DOHH2 (cell line): ENCODE results near the gene CERS2.

Source experiments
- H3F3A ChIP-seq: fragments of 200-600 bp; sonication (generic), shearing (Covaris generic); 2 replicates; pipeline ENCODE4 v1.6.0; 2016; ENCODE audit warnings: antibody characterized with exemption, mild to moderate bottlenecking; ENCODE audit not compliant: control insufficient read depth, insufficient read depth
- H3K27ac ChIP-seq: fragments of 200-600 bp; sonication (generic); 2 replicates; pipeline ENCODE4 v1.5.1; 2014; ENCODE audit warnings: low read depth, mild to moderate bottlenecking, low read length, moderate library complexity
- H3K27me3 ChIP-seq: fragments of 200-600 bp; sonication (generic); 2 replicates; pipeline ENCODE4 v1.6.1; 2014; ENCODE audit warnings: mild to moderate bottlenecking, low read length, mixed read lengths; ENCODE audit not compliant: control insufficient read depth
- H3K36me3 ChIP-seq: fragments of 200-600 bp; sonication (generic); 2 replicates; pipeline ENCODE4 v1.6.1; 2014; ENCODE audit warnings: mild to moderate bottlenecking, low read length, moderate library complexity, mixed read lengths; ENCODE audit not compliant: control insufficient read depth
- H3K4me1 ChIP-seq: fragments of 200-600 bp; sonication (generic); 2 replicates; pipeline ENCODE4 v1.6.1; 2014; ENCODE audit warnings: mild to moderate bottlenecking, low read length, mixed read lengths; ENCODE audit not compliant: control insufficient read depth
- H3K4me2 ChIP-seq: fragments of 200-600 bp; sonication (generic); 2 replicates; pipeline ENCODE4 v1.6.0; 2014; ENCODE audit warnings: mild to moderate bottlenecking, low read length, moderate library complexity
- H3K4me3 ChIP-seq: fragments of 200-600 bp; sonication (generic); 2 replicates; pipeline ENCODE4 v1.5.1; 2014; ENCODE audit warnings: mild to moderate bottlenecking, low read length, mixed read lengths
- H3K79me2 ChIP-seq: fragments of 200-600 bp; sonication (generic); 2 replicates; pipeline ENCODE4 v1.6.1; 2014; ENCODE audit warnings: mild to moderate bottlenecking, low read length, mixed read lengths; ENCODE audit not compliant: control insufficient read depth
- H3K9me2 ChIP-seq: fragments of 200-600 bp; sonication (generic); replicated peaks from 2 replicates; pipeline ENCODE4 v1.6.1; 2014; ENCODE audit warnings: mild to moderate bottlenecking, low read length, mixed read lengths; ENCODE audit not compliant: control insufficient read depth
- H3K9me3 ChIP-seq: fragments of 200-600 bp; sonication (generic); 2 replicates; pipeline ENCODE4 v1.6.1; 2014; ENCODE audit warnings: antibody characterized with exemption, low read length, mixed read lengths; ENCODE audit not compliant: control insufficient read depth, insufficient read depth
- H4K20me1 ChIP-seq: fragments of 200-600 bp; sonication (generic); 2 replicates; pipeline ENCODE4 v1.6.0; 2014; ENCODE audit warnings: low read depth, mild to moderate bottlenecking, antibody characterized with exemption, low read length, moderate library complexity; ENCODE audit not compliant: control insufficient read depth, insufficient read depth
- CTCF ChIP-seq: fragments of 200-600 bp; sonication (generic); IDR thresholded peaks from one replicate; pipeline ENCODE4 v1.5.1; 2014; ENCODE audit warnings: antibody characterized with exemption, mild to moderate bottlenecking, low read depth, low read length; ENCODE audit not compliant: poor library complexity, severe bottlenecking
- EZH2phosphoT487 ChIP-seq: fragments of 200-600 bp; sonication (generic); IDR thresholded peaks from 2 replicates; pipeline ENCODE4 v1.6.1; 2017; ENCODE audit warnings: borderline replicate concordance, mild to moderate bottlenecking, antibody characterized with exemption, low read length, moderate library complexity, mixed read lengths

Gene CERS2

GRCh38 chr1:150981805-150982712 is 7.4 kb upstream of the CERS2 start, which contains the start of gene ANXA9:
TSS of gene ANXA9 (plus strand) at chr1:150982292. CDS start at chr1:150983106, 814 bp downstream.
- Histone ChIP-seq H3K4me3 (no peak within 1 kb of the TSS), H4K20me1 (no peaks in the 10 kb centered on the region), H3K36me3 (no peaks in the 10 kb centered on the region), H3K27ac (no peak within 1 kb of the TSS), H3K9me2 (no peaks in the 10 kb centered on the region), H3K9me3 (no peaks in the 10 kb centered on the region), H3K4me2 (no peak within 1 kb of the TSS), H3K27me3 (no peaks in the 10 kb centered on the region; the same call in 1 of the 2 replicates), H3K79me2 (no peaks in the 10 kb centered on the region), H3K4me1 (peaks cover 30% of the 10 kb centered on the region), H3F3A (no peaks in the 10 kb centered on the region)
- TF ChIP-seq CTCF, result no peak
- TF ChIP-seq EZH2phosphoT487, result no peak

- no peak overlapping the region for H3K27ac ChIP-seq
- H3K4me1 ChIP-seq, result peaks cover 37% of the 10 kb centered on the region
These were observed 6.7 kb upstream of the CERS2 start for GRCh38 chr1:150981177-150981804.

More at GRCh38 chr1:150981177-150981804, 6.7 kb upstream of the CERS2 start:
- H3K4me2 ChIP-seq, result no peak overlapping the region
- H3K9me2 ChIP-seq, result no peaks in the 10 kb centered on the region
- no peaks in the 10 kb centered on the region; the same call in 1 of the 2 replicates for H3K27me3 ChIP-seq
- H4K20me1 ChIP-seq, result no peaks in the 10 kb centered on the region
- H3K36me3 ChIP-seq, result no peaks in the 10 kb centered on the region
- no peaks in the 10 kb centered on the region for H3K79me2 ChIP-seq
- no peaks in the 10 kb centered on the region for H3K9me3 ChIP-seq
- H3K4me3 ChIP-seq, result no peak overlapping the region
- TF ChIP-seq CTCF (no peak), EZH2phosphoT487 (no peak)
- H3F3A ChIP-seq, result peaks cover 4% of the 10 kb centered on the region; the same call in 1 of the 2 replicates
